GM21737 (cell line): ENCODE results near the gene SH3BGRL2.
"Not testable (repeated sequence)": the region's sequence is repeated elsewhere in the genome, so short reads cannot be mapped to it uniquely, and the experiment has no call there.

Experiments used
- ATAC-seq: cut with Tn5 transposase; IDR thresholded peaks from one replicate; pipeline ENCODE4 v1.9.1; 2021; ENCODE audit warnings: mild to moderate bottlenecking, moderate library complexity; ENCODE audit not compliant: unreplicated experiment

SH3BGRL2 gene

GRCh38 chr6:79734374-79734773 is 103.2 kb downstream of the SH3BGRL2 start:
- no peak for ATAC-seq

GRCh38 chr6:79735183-79735582 is 104.1 kb downstream of the SH3BGRL2 start:
- ATAC-seq = no peak

GRCh38 chr6:79737172-79737571 is 106.0 kb downstream of the SH3BGRL2 start:
- no peak for ATAC-seq

- no peak for ATAC-seq
These were observed 110.9 kb downstream of the SH3BGRL2 start for GRCh38 chr6:79742030-79742429.

GRCh38 chr6:79745282-79745681 is 114.2 kb downstream of the SH3BGRL2 start:
- not testable (repeated sequence) for ATAC-seq

GRCh38 chr6:79746325-79746724 is 115.2 kb downstream of the SH3BGRL2 start:
- not testable (repeated sequence) for ATAC-seq

- ATAC-seq = no peak
These were observed 119.7 kb downstream of the SH3BGRL2 start for GRCh38 chr6:79750806-79751205.
